ENCODE results near the gene FNBP1.
A peak's percentile ranks its signal among the peaks of the same experiment; 100 is the strongest.

The FNBP1 gene

GRCh38 chr9:130058887-130059286, 15.9 kb upstream of the FNBP1 start:
- no peaks in the 10 kb centered on the region for H3K36me3 ChIP-seq (ENCODE audit: insufficient read depth, low read depth, low read length)
- H3K4me3 ChIP-seq (ENCODE audit: low read length), result no peak overlapping the region
- H3K27me3 ChIP-seq (ENCODE audit: insufficient read depth, low read length), result no peaks in the 10 kb centered on the region
- H3K9me3 ChIP-seq (ENCODE audit: insufficient read depth, low read depth, low read length), result no peaks in the 10 kb centered on the region
- H3K4me1 ChIP-seq (ENCODE audit: insufficient read depth, low read length), result 0 out of 2 replicates have a peak, but pooled peaks cover 4% of the 10 kb centered on the region
- H3K9ac ChIP-seq (ENCODE audit: low read depth, low read length), result no peak overlapping the region
- H3K27ac ChIP-seq (ENCODE audit: low read length), result no peak overlapping the region

GRCh38 chr9:130058154-130058553, 15.2 kb upstream of the FNBP1 start:
- no peaks in the 10 kb centered on the region for H3K27me3 ChIP-seq (ENCODE audit: insufficient read depth, low read length)
- no peak overlapping the region for H3K4me3 ChIP-seq (ENCODE audit: low read length)
- H3K36me3 ChIP-seq (ENCODE audit: insufficient read depth, low read depth, low read length), result no peaks in the 10 kb centered on the region
- no peak overlapping the region for H3K9ac ChIP-seq (ENCODE audit: low read depth, low read length)
- 0 out of 2 replicates have a peak, but pooled peaks cover 4% of the 10 kb centered on the region for H3K4me1 ChIP-seq (ENCODE audit: insufficient read depth, low read length)
- H3K9me3 ChIP-seq (ENCODE audit: insufficient read depth, low read depth, low read length), result no peaks in the 10 kb centered on the region
- H3K27ac ChIP-seq (ENCODE audit: low read length), result no peak overlapping the region

- Histone ChIP-seq H3K4me1 (ENCODE audit: insufficient read depth, low read length) (0 out of 2 replicates have a peak, but pooled peaks cover 4% of the 10 kb centered on the region), H3K9ac (ENCODE audit: low read depth, low read length) (peak overlapping the region; percentile 82; the same call in 1 of the 2 replicates), H3K27me3 (ENCODE audit: insufficient read depth, low read length) (no peaks in the 10 kb centered on the region), H3K36me3 (ENCODE audit: insufficient read depth, low read depth, low read length) (no peaks in the 10 kb centered on the region), H3K4me3 (ENCODE audit: low read length) (peak overlapping the region; percentile 88), H3K9me3 (ENCODE audit: insufficient read depth, low read depth, low read length) (no peaks in the 10 kb centered on the region), H3K27ac (ENCODE audit: low read length) (no peak overlapping the region)
These were observed 11.8 kb upstream of the FNBP1 start for GRCh38 chr9:130054820-130055219.

GRCh38 chr9:130054325-130054786, 11.4 kb upstream of the FNBP1 start:
- H3K4me1 ChIP-seq (ENCODE audit: insufficient read depth, low read length), result 0 out of 2 replicates have a peak, but pooled peaks cover 4% of the 10 kb centered on the region
- peak overlapping the region; percentile 82 for H3K9ac ChIP-seq (ENCODE audit: low read depth, low read length)
- no peaks in the 10 kb centered on the region for H3K27me3 ChIP-seq (ENCODE audit: insufficient read depth, low read length)
- peak overlapping the region; percentile 88 for H3K4me3 ChIP-seq (ENCODE audit: low read length)
- peak overlapping the region; percentile 67 for H3K27ac ChIP-seq (ENCODE audit: low read length)
- no peaks in the 10 kb centered on the region for H3K9me3 ChIP-seq (ENCODE audit: insufficient read depth, low read depth, low read length)
- H3K36me3 ChIP-seq (ENCODE audit: insufficient read depth, low read depth, low read length), result no peaks in the 10 kb centered on the region

GRCh38 chr9:130053504-130054324, 10.7 kb upstream of the FNBP1 start, which contains the start of gene GPR107:
GPR107 (plus strand) TSS chr9:130053906; CDS start chr9:130053933, 27 bp downstream.
- Histone ChIP-seq H3K9ac (ENCODE audit: low read depth, low read length) (peak within 1 kb of the TSS; percentile 82), H3K4me1 (ENCODE audit: insufficient read depth, low read length) (peaks cover 8% of the 10 kb centered on the region; the same call in 1 of the 2 replicates), H3K4me3 (ENCODE audit: low read length) (peak within 1 kb of the TSS; percentile 88)

GRCh38 chr9:130053109-130053503, 10.1 kb upstream of the FNBP1 start:
- peak overlapping the region; percentile 88 for H3K4me3 ChIP-seq (ENCODE audit: low read length)

More at GRCh38 chr9:130053504-130054324, 10.7 kb upstream of the FNBP1 start, which contains the start of gene GPR107:
- H3K27me3 ChIP-seq (ENCODE audit: insufficient read depth, low read length), result no peaks in the 10 kb centered on the region
- H3K27ac ChIP-seq (ENCODE audit: low read length), result peak within 1 kb of the TSS; percentile 67
- no peaks in the 10 kb centered on the region for H3K36me3 ChIP-seq (ENCODE audit: insufficient read depth, low read depth, low read length)
- no peaks in the 10 kb centered on the region for H3K9me3 ChIP-seq (ENCODE audit: insufficient read depth, low read depth, low read length)

GRCh38 chr9:130051855-130052254, 8.9 kb upstream of the FNBP1 start:
- Histone ChIP-seq H3K4me1 (ENCODE audit: insufficient read depth, low read length) (peaks cover 8% of the 10 kb centered on the region; the same call in 1 of the 2 replicates), H3K9ac (ENCODE audit: low read depth, low read length) (no peak overlapping the region), H3K36me3 (ENCODE audit: insufficient read depth, low read depth, low read length) (no peaks in the 10 kb centered on the region), H3K27ac (ENCODE audit: low read length) (no peak overlapping the region), H3K9me3 (ENCODE audit: insufficient read depth, low read depth, low read length) (no peaks in the 10 kb centered on the region), H3K4me3 (ENCODE audit: low read length) (no peak overlapping the region), H3K27me3 (ENCODE audit: insufficient read depth, low read length) (no peaks in the 10 kb centered on the region)

More at GRCh38 chr9:130053109-130053503, 10.1 kb upstream of the FNBP1 start:
- Histone ChIP-seq H3K27me3 (ENCODE audit: insufficient read depth, low read length) (no peaks in the 10 kb centered on the region), H3K27ac (ENCODE audit: low read length) (peak overlapping the region; percentile 67), H3K9ac (ENCODE audit: low read depth, low read length) (peak overlapping the region; percentile 82; the same call in 1 of the 2 replicates), H3K9me3 (ENCODE audit: insufficient read depth, low read depth, low read length) (no peaks in the 10 kb centered on the region), H3K4me1 (ENCODE audit: insufficient read depth, low read length) (peaks cover 8% of the 10 kb centered on the region; the same call in 1 of the 2 replicates), H3K36me3 (ENCODE audit: insufficient read depth, low read depth, low read length) (no peaks in the 10 kb centered on the region)

- Histone ChIP-seq H3K27me3 (ENCODE audit: insufficient read depth, low read length) (no peaks in the 10 kb centered on the region), H3K36me3 (ENCODE audit: insufficient read depth, low read depth, low read length) (no peaks in the 10 kb centered on the region), H3K9me3 (ENCODE audit: insufficient read depth, low read depth, low read length) (no peaks in the 10 kb centered on the region), H3K9ac (ENCODE audit: low read depth, low read length) (no peak overlapping the region), H3K4me3 (ENCODE audit: low read length) (no peak overlapping the region), H3K27ac (ENCODE audit: low read length) (no peak overlapping the region), H3K4me1 (ENCODE audit: insufficient read depth, low read length) (peaks cover 8% of the 10 kb centered on the region; the same call in 1 of the 2 replicates)
These were observed 7.5 kb upstream of the FNBP1 start for GRCh38 chr9:130050462-130050861.

GRCh38 chr9:130049431-130050210, 6.6 kb upstream of the FNBP1 start:
- H3K4me3 ChIP-seq (ENCODE audit: low read length), result no peak overlapping the region
- H3K27ac ChIP-seq (ENCODE audit: low read length), result no peak overlapping the region
- H3K27me3 ChIP-seq (ENCODE audit: insufficient read depth, low read length), result no peaks in the 10 kb centered on the region
- no peak overlapping the region for H3K9ac ChIP-seq (ENCODE audit: low read depth, low read length)
- H3K4me1 ChIP-seq (ENCODE audit: insufficient read depth, low read length), result peaks cover 9% of the 10 kb centered on the region; the same call in 1 of the 2 replicates
- H3K9me3 ChIP-seq (ENCODE audit: insufficient read depth, low read depth, low read length), result no peaks in the 10 kb centered on the region
- no peaks in the 10 kb centered on the region for H3K36me3 ChIP-seq (ENCODE audit: insufficient read depth, low read depth, low read length)

GRCh38 chr9:130045725-130046450, 2.9 kb upstream of the FNBP1 start:
- Histone ChIP-seq H3K4me1 (ENCODE audit: insufficient read depth, low read length) (peaks cover 11% of the 10 kb centered on the region; the same call in 1 of the 2 replicates), H3K27me3 (ENCODE audit: insufficient read depth, low read length) (peaks cover 22% of the 10 kb centered on the region), H3K36me3 (ENCODE audit: insufficient read depth, low read depth, low read length) (no peaks in the 10 kb centered on the region), H3K9me3 (ENCODE audit: insufficient read depth, low read depth, low read length) (no peaks in the 10 kb centered on the region), H3K27ac (ENCODE audit: low read length) (no peak overlapping the region), H3K9ac (ENCODE audit: low read depth, low read length) (no peak overlapping the region), H3K4me3 (ENCODE audit: low read length) (no peak overlapping the region)

All from iPS-20b (cell line).